ENCODE data around the gene ERGIC1. TPM values are rescaled to one million over a fixed set of nuclear protein-coding genes. Genes with fewer than 3 reads are reported as not detected.

Gene ERGIC1
- total RNA-seq, 1 experiment from 2014 or later: 159 TPM

DNA sequence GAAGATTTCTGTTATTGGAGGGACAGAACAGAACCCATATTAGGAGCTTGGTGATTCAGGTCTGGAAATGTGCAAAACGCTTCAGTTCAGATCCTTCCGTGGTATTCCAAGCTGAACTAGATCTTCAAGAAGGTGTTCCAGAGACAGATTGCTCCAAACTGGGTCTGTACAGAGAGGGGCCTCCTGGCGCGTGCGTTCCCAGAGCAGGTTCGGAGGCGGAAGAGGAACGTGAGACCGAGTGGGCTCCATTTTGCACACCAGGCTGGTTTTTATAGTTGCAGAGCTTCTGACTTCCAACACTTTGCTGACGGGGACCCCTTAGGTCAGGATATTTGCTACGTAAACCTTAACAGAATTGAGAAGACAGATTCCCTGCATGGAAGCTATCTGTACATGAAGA, 108.5 kb downstream of the ERGIC1 start:
- no peak for DNase-seq (ENCODE audit: low spot score)

DNA sequence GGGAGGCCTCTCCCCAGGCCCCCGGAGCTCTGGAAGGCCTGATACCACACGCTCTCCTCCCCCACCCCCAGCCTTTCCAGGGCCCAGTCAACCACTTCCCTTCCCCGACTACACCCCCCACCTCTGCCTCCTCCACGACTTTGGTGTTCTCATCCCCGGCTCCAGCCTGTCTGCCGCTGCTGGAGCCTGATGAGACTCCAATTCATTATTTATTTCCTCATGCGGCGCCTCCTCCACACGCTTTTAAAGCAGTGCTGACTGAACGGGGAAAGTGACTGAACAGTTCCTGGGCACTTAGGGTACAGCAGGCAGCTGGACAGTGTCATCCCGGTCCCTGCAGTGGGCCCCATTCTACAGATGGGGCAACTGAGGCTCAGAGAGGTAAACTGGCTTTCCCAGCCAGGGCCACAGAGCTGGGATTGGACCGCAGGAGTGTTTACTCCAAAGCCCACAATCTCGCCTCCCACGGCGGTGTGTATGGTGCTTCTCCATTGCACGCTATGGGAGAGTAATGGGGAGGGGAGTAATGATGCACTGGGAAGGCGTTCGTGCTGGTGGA, 109.3 kb downstream of the ERGIC1 start:
- no peak for DNase-seq (ENCODE audit: low spot score)

DNA sequence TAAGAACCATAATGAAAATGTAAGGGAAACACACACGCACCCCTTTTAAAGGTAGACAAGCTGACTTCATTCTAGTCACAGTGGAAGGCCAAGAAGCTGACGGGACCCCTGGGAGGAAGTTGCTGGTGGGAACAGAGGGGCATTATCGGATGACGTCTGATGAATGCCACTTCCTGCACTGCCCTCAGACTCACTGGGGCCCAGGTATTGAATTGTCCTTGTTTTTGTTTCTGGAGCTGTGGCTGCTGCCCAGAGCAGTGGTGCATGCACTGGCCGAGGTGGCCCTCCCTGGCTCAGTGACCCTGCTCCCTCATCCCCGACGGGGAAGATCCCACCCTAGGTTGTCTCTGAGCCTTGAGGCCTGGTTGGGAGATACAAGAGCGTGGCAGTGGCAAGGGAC, 109.9 kb downstream of the ERGIC1 start:
- DNase-seq (ENCODE audit: low spot score): no peak

DNA sequence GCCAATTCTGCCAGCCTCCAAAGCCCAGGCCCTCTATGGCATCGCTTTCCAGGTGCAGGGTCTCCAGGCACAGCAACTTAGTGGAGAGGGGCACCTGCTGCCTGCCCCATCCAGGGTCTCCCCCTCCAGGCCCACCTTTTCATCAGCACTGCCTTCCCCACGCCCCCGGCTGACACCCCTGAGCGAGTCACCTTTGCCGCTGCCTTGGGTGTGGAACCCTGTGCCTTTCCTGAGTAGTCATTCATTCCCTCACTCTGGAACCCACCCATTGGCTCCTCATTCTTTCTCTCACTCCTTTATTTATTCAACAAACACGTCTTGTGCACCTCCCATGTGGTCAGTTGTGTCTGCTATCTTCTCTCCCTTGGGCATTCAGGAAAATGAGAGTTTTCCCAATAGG, 110.7 kb downstream of the ERGIC1 start:
- DNase-seq (ENCODE audit: low spot score): no peak

DNA sequence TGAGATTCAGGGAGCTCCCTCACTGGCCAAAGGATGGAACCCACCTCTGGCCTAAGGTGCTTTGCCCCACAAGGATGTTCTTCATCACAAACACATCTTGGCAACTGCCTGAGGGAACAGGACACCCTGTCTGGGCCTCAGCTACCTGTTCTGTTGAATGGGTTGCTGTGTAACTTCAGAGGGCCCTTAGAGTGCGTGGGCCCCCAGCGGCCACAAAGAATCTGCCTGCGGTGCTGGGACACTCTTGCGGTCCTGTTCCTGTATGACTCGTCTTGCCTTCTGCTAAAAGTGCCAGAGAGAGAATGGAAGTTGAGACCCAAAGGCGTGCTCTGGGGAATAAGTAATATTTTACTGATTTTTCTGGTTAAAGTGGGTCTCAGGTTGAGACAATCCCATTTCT, 111.1 kb downstream of the ERGIC1 start:
- no peak for DNase-seq (ENCODE audit: low spot score)

DNA sequence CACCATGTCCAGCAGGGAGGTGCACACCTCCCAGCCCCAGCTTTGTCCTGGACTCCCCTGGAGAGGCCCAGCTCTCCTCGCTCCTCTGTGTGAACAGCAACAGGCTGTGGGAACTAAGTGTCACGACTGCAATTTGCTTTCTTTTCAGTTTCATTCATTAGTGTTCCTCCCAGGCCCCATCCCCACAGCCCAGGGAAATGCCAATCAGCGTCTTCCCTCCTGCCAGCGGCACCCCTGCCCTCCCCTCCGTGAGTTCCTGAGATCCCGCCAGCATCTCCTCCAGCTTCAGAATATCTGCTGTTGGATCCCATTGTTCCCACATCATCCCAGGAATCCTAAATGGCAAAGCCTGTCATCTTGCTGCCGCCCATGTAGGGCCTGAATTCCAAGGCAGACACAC, 112.1 kb downstream of the ERGIC1 start:
- DNase-seq (ENCODE audit: low spot score): no peak

DNA sequence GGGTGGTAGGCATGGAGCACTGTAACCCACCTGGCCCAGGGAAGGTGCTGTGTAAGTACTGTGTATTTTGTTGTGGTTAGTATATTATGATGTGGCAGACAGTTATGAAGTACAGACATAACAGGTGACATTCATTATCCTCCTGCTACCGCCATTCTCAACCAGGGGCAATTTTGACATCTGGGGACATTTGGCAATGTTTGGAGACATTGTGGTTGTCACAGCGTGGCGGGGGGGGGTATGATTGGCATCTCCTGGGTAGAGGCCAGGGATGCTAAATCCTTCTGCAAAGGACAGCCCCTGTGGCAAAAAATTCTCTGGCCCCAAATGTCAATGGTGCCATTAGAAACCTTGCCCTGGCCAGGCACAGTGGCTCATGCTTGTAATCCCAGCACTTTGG, 115.4 kb downstream of the ERGIC1 start:
- DNase-seq (ENCODE audit: low spot score): no peak

DNA sequence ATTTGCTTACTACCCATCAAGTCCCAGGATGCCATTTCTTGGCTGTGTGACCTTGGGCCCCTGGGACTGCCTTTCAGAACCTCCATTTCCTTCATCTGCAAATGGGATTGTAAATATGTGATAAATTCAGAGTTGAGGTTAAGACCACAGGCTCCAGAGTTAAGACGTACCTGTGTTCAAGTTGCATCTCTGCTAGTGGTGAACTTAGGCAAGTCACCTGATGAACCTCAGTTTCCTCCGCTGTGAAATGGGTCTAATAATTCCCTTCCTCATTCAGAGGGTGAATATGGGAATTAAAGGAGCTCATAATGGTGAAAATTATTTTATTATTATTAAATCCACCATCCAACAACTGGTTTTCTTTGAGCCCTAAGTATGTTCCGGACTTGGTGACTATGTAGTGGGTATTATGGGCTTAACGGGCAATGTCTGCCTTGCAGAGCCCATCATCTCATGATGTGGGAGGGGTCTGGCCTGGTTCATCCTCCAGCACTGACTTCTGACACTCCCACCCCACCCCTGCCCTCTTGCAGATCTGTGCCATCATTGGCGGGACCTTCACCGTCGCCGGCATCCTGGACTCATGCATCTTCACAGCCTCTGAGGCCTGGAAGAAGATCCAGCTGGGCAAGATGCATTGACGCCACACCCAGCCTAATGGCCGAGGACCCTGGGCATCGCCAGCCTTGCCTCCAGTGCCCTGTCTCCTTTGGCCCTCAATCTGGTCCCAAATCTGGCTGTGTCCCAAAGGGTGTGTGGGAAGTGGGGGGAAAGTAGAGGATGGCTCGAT, 116.3 kb downstream of the ERGIC1 start:
- DNase-seq (ENCODE audit: low spot score): no peak

DNA sequence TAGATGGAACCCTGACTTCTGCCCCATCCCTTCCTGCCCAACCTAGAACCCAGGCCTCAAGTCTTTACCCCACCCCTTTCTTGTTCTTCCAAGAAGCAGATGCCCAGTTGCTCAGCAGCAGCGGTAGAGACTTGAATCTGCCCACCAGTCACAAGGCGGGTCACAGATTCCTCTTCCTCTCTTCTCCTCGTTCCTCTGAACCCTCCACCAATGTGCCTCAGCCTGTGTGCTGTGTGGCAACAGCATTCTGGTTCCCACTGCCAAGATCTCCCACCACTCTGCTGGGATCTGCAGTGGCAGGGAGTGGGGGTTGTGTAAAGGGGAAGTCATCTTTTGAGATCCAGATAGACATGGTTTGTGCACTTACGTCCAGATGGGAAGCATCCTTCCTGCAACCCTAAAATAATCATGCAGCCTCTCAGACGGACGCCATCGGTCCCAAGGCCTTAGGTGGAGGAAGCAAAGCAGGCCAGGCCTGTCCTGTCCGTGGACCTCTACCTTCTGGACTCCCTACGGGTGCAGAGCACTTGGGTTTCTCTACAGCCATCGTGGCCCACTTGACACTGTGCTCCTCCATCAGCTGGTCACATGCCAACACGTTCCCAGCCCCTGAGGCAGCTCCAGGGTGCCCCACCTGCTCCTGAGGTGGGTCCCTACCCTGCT, 117.5 kb downstream of the ERGIC1 start:
- DNase-seq (ENCODE audit: low spot score): no peak

DNA sequence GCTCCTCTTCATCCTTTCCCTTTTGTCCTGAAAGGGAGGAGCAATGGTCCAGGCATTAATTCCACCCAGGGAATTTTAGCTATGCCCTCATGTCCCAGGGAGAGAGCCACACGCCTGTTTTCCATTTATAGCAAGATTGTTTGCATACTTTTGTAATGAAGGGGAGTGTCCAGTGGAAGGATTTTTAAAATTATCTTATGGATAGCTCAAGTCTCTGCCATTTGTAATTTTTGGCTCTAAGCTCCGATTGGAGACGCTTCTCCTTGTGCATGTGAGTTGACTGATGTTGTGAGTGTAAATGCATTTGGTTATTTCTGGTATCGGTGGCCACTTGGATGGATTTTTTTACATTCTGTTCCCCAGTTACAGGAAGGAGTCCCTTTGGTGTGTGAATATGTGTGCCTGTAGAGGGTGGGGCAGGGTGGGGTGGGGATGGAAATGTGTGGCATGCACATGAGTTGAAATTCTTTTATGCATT, 118.0 kb downstream of the ERGIC1 start:
- no peak for DNase-seq (ENCODE audit: low spot score)

DNA sequence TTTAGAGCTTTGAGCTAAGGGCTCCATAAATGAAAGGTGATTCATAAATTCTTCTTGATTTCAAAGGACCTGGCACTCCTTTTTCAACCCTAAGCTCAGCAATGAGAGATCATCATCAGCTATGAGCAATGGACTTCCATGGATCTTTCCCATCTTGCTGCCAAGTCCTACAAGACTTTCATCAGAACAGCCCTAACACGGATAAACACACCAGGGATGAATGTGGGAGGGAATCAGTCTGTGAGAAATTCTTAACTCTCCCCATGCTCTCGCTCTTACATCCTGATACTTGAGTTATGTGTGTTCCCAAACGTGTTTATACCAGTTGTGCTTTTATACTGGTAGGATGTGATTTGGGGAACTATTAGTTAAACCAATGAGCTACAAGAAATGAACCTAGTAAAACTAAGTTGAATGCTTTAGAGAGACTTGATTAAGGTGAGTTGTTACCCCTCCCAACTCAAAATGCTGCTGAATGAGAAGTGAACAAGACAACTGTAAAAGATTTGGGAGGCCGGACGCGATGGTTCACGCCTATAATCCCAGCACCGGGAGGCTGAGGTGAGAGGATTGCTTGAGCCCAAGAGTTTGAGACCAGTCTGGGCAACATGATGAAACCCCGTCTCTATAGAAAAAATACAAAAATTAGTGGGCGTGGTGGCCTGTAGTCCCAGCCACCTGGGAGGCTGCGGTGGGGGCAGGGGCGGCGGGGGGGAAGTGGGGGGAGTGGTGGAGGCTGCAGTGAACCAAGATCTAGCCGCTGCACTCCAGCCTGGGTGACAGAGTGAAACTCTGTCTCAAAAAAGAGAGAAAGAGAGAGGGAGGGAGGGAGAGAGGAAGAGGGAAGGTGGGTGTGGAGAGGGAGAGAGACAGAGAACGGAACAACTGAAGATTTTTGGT, 120.0 kb downstream of the ERGIC1 start:
- no peak for DNase-seq (ENCODE audit: low spot score)

DNA sequence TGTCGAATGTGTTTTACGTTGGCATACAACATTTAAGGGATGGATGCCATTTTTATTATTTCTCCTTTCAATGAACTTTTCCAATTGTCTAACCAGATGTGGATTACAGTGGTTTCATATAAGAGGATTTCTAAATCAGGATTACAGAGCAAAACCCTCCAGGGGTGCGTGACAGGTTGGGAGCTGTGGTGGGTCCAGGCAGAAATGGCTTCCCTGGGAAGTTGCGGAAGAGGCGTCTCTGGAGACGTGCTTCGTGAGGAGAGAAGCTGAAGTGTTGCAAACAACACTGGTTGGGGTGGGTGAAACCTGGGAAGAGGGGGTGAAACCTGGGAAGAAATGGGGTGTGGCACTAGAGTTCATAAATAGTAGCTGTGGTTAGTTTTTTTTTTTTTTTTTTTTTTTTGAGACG, 120.7 kb downstream of the ERGIC1 start:
- DNase-seq (ENCODE audit: low spot score): no peak

DNA sequence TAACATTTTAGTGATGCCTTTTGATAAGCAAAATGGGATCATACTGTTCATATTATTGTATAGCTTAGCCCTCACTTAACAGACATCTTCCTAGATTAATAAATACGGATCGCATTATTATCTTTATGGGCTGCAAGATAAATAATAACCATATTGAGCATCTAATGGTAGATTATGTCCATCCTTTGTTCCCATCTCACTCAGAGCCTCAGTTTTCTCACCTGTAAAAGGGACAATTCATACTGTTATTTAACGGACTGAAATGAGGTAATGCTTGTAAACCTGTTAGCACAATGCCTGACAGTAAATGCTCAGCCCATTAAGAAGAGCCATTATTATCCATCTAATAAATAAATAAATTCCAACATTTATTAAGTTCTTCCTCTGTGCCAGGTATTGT, 122.2 kb downstream of the ERGIC1 start:
- no peak for DNase-seq (ENCODE audit: low spot score)

DNA sequence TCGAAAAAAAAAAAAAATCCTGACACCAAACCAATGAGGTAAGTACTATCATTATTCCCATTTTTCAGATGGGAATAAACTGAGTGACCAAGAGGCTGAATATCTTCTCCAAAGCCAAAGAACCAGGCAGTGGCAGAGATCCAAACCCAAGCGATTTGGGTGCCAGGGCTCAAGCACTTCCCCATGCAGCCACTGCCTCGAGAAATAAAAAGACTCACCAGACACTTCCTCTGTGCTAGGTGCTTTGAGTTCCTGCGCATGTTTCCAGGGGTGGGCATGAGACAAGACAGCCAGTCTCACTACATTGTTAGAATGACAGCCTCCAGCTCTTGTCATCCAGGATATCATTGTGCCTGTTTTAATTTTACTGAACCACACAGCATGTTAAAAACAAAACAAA, 122.9 kb downstream of the ERGIC1 start:
- DNase-seq (ENCODE audit: low spot score): no peak

DNA sequence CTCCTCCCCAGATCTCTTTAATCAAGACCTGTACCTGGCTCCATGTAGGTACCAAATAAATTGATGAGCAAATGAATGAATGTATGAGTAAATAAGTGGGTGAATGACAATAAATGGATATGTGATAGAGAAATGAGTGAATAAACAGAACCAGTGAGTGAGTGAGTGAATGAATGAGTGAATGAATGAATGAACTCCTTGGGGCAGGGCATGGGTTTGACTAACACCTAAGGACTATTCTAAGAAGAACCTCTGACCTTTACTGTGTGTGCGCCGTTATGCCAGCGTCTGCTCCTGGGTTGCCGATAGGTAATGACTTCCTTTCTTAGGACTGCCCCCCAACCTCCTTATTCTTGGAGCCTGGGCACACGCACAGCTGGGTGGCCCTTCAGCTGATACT, 123.4 kb downstream of the ERGIC1 start:
- DNase-seq (ENCODE audit: low spot score): no peak

DNA sequence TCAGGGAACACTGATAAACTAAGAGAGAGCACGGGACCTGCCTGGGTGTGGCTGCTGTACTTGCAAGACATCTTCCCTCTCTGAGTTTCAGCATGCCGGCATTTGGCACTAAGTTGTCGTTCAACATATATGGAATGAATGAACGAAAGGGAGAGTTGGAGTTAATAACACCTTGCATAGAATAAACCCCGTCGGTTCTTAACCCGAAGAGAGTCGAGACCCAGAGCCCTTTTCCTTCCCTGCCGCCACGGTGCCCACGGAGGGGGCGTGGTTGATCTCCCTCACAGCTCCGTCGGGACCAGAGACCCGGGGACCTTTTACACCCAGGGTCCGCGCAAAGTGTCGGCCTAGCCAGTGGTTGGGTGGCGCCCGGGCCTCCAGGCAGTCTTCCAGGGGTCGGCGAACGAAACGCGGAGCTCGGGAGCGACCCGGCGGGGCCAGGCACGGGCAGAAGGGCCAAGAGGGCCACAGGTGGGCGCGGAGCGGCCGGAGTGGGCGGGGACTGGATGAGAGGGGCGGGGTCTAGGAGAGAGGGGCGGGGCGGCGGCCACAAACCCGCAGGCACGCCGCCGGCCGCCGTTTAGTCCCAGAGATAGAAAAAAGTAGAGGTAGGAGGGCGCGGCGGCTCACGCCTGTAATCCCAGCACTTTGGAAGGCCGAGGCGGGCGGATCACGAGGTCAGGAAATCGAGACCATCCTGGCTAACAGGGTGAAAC, 124.4 kb downstream of the ERGIC1 start:
- DNase-seq (ENCODE audit: low spot score): peak; percentile 69

DNA sequence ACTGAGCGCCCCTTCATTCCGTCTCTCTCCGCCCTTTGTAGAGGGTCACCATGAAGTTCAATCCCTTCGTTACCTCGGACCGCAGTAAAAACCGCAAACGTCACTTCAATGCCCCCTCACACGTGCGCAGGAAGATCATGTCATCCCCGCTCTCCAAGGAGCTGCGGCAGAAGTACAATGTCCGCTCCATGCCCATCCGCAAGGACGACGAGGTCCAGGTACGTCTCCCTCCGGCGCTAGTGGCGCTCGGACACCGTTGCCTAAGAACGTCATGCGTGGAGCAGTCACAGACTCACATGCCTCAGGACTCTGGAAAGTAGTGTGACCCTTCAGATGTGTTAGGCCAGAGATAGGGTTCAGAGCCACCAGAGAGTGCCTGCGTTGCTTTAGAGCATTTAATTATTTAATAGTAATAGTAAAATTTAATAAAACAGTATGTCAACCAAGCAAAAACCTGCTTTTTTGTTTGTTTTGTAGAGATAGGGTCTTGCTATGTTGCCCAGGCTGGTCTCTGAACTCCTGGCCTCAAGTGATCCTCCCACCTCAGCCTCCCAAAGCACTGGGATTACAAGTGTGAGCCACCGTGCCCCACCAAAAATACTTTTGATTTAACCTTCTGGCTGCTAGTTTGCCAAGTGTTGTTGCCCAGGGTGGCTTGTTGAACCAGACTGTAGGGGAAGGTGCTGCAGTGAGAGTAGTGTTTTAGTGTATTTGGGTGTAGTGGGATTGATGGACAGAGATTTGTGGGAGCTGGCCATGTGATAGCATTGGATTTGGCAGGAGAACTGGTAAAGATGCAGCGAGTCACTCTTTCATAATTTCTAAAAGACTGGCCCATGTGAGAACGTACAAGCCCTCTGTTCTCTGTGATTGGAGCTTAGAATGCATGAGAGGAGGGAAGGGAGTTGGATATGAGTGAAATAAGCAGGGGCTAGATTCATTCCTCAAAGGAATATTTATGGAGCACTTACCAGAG, 126.1 kb downstream of the ERGIC1 start:
- DNase-seq (ENCODE audit: low spot score): no peak

DNA sequence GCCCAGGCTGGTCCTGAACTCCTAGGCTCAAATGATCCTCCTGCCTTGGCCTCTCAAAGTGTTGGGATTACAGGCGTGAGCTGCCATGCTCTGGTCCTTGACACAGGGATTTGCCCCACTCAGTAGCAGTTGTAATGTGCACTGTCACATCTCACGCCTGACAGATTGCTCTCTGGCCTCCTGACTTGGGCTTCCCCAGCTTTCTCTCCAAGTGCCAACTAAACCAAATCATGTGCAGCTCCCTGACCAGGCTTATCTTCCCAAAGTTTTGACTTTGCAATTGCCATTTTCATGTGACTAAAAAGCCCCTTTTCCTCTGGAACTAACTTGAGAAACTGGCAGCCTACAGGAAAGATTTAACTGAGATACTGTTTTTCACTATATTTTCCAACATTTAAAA, 135.9 kb downstream of the ERGIC1 start:
- no peak for DNase-seq (ENCODE audit: low spot score)

DNA sequence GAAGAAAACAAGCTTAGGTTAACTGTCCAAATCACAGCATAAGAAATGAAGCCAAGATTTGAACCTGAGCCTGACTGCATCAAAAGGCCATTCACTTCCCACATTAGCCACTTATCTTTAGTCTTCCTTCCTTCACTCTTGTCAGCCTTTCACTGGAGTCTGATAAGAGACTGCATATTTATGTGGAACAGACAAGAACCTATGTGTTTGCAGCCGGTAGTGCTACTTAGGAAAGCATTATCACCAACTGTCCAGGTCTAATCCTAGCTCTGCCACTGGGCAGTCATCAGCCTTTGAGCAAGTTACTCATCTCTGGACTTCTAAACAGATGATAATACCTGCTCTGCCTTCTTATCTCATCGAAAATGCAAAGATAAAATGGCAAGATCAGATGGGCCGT, 137.4 kb downstream of the ERGIC1 start:
- DNase-seq (ENCODE audit: low spot score): no peak

DNA sequence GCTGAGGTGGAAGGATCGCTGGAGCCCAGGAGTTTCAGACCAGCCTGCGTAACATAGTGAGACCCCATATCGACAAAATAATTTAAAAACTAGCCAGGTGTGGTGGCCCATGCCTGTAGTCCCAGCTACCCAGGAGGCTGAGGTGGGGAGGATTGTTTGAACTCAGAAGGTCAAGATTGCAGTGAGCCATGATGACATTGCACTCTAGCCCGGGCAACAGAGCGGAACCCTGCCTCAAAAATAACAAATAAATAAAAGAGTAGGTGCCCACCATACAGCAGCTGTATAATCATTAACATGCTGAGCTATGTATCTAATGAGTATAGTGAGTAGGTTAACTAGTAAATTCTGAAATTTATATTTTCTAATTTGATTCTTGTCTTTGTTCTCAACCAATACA, 138.5 kb downstream of the ERGIC1 start:
- no peak for DNase-seq (ENCODE audit: low spot score)
